ELF-1 (cell line): Measurements from ENCODE around the gene PLA2R1.
"Not testable (repeated sequence)": the region's sequence is repeated elsewhere in the genome, so short reads cannot be mapped to it uniquely, and the experiment has no call there.

Experiments
- DNase-seq: peaks from one replicate; pipeline ENCODE4 v3.0.0-alpha.2; 2016; ENCODE audit warnings: low read depth, low spot score

The PLA2R1 gene

GRCh38 chr2:159982842-159983785 lies 79.3 kb downstream of the PLA2R1 start:
- DNase-seq, result no peak

GRCh38 chr2:159982270-159982669 lies 80.1 kb downstream of the PLA2R1 start:
- DNase-seq, result peak; percentile 28

- DNase-seq, result no peak
Observed at GRCh38 chr2:159976527-159977160, 85.8 kb downstream of the PLA2R1 start.

GRCh38 chr2:159973325-159973724 lies 89.1 kb downstream of the PLA2R1 start:
- no peak for DNase-seq

GRCh38 chr2:159971365-159972152 lies 90.9 kb downstream of the PLA2R1 start:
- no peak for DNase-seq

GRCh38 chr2:159970548-159970947 lies 91.9 kb downstream of the PLA2R1 start:
- DNase-seq, result not testable (repeated sequence)

- peak; percentile 44 for DNase-seq
Observed at GRCh38 chr2:159968279-159968900, 94.0 kb downstream of the PLA2R1 start.

- DNase-seq, result no peak
Observed at GRCh38 chr2:159963700-159964099, 98.7 kb downstream of the PLA2R1 start.

GRCh38 chr2:159962513-159962912 lies 99.9 kb downstream of the PLA2R1 start:
- not testable (repeated sequence) for DNase-seq

GRCh38 chr2:159961451-159961850 lies 101.0 kb downstream of the PLA2R1 start:
- DNase-seq, result no peak

- no peak for DNase-seq
Observed at GRCh38 chr2:159961037-159961436, 101.4 kb downstream of the PLA2R1 start.

- no peak for DNase-seq
Observed at GRCh38 chr2:159960414-159960813, 102.0 kb downstream of the PLA2R1 start.

- no peak for DNase-seq
Observed at GRCh38 chr2:159959136-159959535, 103.3 kb downstream of the PLA2R1 start.

GRCh38 chr2:159953136-159953823 lies 109.1 kb downstream of the PLA2R1 start:
- DNase-seq, result no peak

- DNase-seq, result no peak
Observed at GRCh38 chr2:159946326-159946999, 116.0 kb downstream of the PLA2R1 start.

GRCh38 chr2:159944874-159945273 lies 117.5 kb downstream of the PLA2R1 start:
- no peak for DNase-seq

GRCh38 chr2:159942146-159942545 lies 120.3 kb downstream of the PLA2R1 start:
- DNase-seq, result no peak

GRCh38 chr2:159941729-159942128 lies 120.7 kb downstream of the PLA2R1 start:
- DNase-seq, result no peak

- no peak for DNase-seq
Observed at GRCh38 chr2:159939946-159940345, 122.5 kb downstream of the PLA2R1 start.

- DNase-seq, result peak; percentile 27
Observed at GRCh38 chr2:159938395-159938794, 124.0 kb downstream of the PLA2R1 start.
